Neutrophil (primary cell): ENCODE results near the gene TNXB.

Experiments used
- H3K27ac ChIP-seq: fragments of 200-600 bp; sonication (generic); 2 replicates; pipeline ENCODE4 v1.5.1; 2016; ENCODE audit warnings: mild to moderate bottlenecking, moderate library complexity
- H3K27me3 ChIP-seq: fragments of 200-600 bp; sonication (generic); 2 replicates; pipeline ENCODE4 v1.6.0; 2016; ENCODE audit warnings: mild to moderate bottlenecking
- H3K36me3 ChIP-seq: fragments of 200-600 bp; sonication (generic); 2 replicates; pipeline ENCODE4 v1.5.1; 2017
- H3K4me1 ChIP-seq, 2 experiments: fragments of 200-600 bp in 1 of 2; sonication (generic) in 1 of 2; 1 replicate in 1 of 2; 2 replicates in 1 of 2; pipeline versions ENCODE4 v1.5.1 to v1.6.1; 2013 to 2016; ENCODE audit warnings: low read depth in 1 of 2, low read length in 1 of 2, mild to moderate bottlenecking in 1 of 2, moderate library complexity in 1 of 2; ENCODE audit not compliant: control insufficient read depth in 1 of 2, insufficient read depth in 1 of 2
- H3K4me3 ChIP-seq, 2 experiments: fragments of 200-600 bp in 1 of 2; sonication (generic) in 1 of 2; 1 replicate in 1 of 2; 2 replicates in 1 of 2; pipeline ENCODE4 v1.5.1; 2013 to 2016; ENCODE audit warnings: low read depth in 1 of 2, low read length in 1 of 2, mild to moderate bottlenecking in 1 of 2, moderate library complexity in 1 of 2
- H3K9me3 ChIP-seq: fragments of 200-600 bp; sonication (generic); 2 replicates; pipeline ENCODE4 v1.5.1; 2016
- CTCF ChIP-seq: fragments of 200-600 bp; sonication (generic); IDR thresholded peaks from 2 replicates; pipeline ENCODE4 v1.5.1; 2016; ENCODE audit warnings: antibody characterized with exemption

The TNXB gene

GRCh38 chr6:32076321-32076809 lies 32.8 kb downstream of the TNXB start:
- Histone ChIP-seq H3K4me3 (no peak overlapping the region), H3K9me3 (no peaks in the 10 kb centered on the region), H3K36me3 (no peaks in the 10 kb centered on the region), H3K4me1 (no peaks in the 10 kb centered on the region), H3K27ac (no peak overlapping the region), H3K27me3 (no peaks in the 10 kb centered on the region)
- TF ChIP-seq CTCF = no peak

- Histone ChIP-seq H3K9me3 (no peaks in the 10 kb centered on the region), H3K27me3 (no peaks in the 10 kb centered on the region), H3K36me3 (no peaks in the 10 kb centered on the region), H3K4me3 (no peak overlapping the region), H3K27ac (no peak overlapping the region), H3K4me1 (no peaks in the 10 kb centered on the region)
- no peak for TF ChIP-seq CTCF
Observed at GRCh38 chr6:32075781-32076180, 33.4 kb downstream of the TNXB start.

GRCh38 chr6:32074996-32075532 lies 34.1 kb downstream of the TNXB start:
- Histone ChIP-seq H3K9me3 (no peaks in the 10 kb centered on the region), H3K27me3 (no peaks in the 10 kb centered on the region), H3K4me3 (no peak overlapping the region), H3K27ac (no peak overlapping the region), H3K36me3 (no peaks in the 10 kb centered on the region), H3K4me1 (no peaks in the 10 kb centered on the region)
- no peak for TF ChIP-seq CTCF

GRCh38 chr6:32073613-32074012 lies 35.5 kb downstream of the TNXB start:
- no peaks in the 10 kb centered on the region for H3K9me3 ChIP-seq
- no peak for TF ChIP-seq CTCF
- H3K4me3 ChIP-seq = no peak overlapping the region
- no peaks in the 10 kb centered on the region for H3K36me3 ChIP-seq
- no peaks in the 10 kb centered on the region for H3K4me1 ChIP-seq
- no peaks in the 10 kb centered on the region for H3K27me3 ChIP-seq
- H3K27ac ChIP-seq = no peak overlapping the region

- Histone ChIP-seq H3K4me3 (no peak overlapping the region), H3K9me3 (no peaks in the 10 kb centered on the region), H3K27me3 (no peaks in the 10 kb centered on the region), H3K36me3 (no peaks in the 10 kb centered on the region), H3K27ac (no peak overlapping the region), H3K4me1 (no peaks in the 10 kb centered on the region)
- TF ChIP-seq CTCF = no peak
Observed at GRCh38 chr6:32073101-32073500, 36.0 kb downstream of the TNXB start.
